Measurements from ENCODE around the gene ANO10.
"Not testable (repeated sequence)": the region's sequence is repeated elsewhere in the genome, so short reads cannot be mapped to it uniquely, and the experiment has no call there.

The ANO10 gene, protein sequence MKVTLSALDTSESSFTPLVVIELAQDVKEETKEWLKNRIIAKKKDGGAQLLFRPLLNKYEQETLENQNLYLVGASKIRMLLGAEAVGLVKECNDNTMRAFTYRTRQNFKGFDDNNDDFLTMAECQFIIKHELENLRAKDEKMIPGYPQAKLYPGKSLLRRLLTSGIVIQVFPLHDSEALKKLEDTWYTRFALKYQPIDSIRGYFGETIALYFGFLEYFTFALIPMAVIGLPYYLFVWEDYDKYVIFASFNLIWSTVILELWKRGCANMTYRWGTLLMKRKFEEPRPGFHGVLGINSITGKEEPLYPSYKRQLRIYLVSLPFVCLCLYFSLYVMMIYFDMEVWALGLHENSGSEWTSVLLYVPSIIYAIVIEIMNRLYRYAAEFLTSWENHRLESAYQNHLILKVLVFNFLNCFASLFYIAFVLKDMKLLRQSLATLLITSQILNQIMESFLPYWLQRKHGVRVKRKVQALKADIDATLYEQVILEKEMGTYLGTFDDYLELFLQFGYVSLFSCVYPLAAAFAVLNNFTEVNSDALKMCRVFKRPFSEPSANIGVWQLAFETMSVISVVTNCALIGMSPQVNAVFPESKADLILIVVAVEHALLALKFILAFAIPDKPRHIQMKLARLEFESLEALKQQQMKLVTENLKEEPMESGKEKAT

GRCh38 chr3:43621656-43622432 lies at the start of gene ANO10:
TSS of gene ANO10 (minus strand) at chr3:43622011. CDS start at chr3:43605852, 16,159 bp downstream.
- intact Hi-C loops (cut with DNase I): loop anchor here (2.0 kb wide), 1 partner anchor 69 kb away; the partner anchor contains the start of gene ABHD5
- DNase-seq: peak; percentile 96 to 100 (median 98)

DNA sequence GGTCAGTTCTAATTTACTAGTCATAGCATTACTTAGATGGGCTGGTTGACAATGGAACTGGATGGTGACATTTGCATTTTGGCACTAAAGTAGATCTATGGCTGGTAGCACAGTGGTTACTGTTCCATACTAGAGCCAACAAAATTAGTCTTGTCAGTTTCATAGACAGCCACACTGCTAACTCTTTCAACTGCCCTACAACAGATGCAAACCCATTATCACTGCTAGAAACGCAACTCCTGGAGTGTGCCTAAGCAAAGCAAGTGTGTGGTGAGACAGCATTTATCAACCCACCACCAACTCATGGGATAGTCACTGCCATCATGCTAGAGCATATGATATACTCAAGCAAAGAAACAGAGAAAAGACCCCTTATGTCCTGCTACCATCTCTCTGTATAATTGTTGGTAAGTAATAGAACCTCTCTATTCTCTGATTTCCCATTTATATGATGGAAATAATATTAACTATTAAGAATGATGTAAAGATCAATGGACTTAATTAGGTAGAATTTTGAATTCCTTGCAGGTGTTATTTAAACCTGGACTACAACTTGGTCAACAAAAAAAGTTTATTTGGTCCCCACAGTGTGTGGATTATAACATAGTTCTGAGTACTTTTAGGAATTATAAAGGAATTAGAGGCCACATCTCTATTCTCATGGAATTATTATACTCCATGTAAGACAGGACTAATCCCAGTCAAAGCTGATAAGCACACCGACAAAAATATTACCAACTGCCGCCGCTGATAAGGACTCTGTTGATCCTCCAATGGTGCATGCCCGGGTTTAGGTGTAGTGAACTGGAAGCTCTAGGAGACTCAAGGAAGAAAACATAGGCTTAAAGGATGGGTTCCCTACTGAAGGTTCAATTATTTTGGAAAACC lies 49.1 kb upstream of the ANO10 start:
- DNase-seq: no peak
- intact Hi-C loops (cut with DNase I): no loop called here

GRCh38 chr3:43665011-43665410 lies 43.2 kb upstream of the ANO10 start:
- intact Hi-C loops (cut with DNase I); DNase-seq: not testable (repeated sequence)

DNA sequence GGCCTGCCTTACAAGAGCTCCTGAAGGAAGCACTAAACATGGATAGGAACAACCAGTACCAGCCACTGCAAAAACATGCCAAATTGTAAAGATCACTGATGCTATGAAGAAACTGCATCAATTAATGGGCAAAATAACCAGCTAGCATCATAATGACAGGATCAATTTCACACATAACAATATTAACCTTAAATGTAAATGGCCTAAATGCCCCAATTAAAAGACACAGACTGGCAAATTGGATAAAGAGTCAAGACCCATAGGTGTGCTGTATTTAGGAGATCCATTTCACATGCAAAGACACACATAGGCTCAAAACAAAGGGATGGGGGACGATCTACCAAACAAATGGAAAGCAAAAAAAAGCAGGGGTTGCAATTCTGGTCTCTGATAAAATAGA lies 39.6 kb upstream of the ANO10 start:
- intact Hi-C loops (cut with DNase I); DNase-seq: not testable (repeated sequence)

DNA sequence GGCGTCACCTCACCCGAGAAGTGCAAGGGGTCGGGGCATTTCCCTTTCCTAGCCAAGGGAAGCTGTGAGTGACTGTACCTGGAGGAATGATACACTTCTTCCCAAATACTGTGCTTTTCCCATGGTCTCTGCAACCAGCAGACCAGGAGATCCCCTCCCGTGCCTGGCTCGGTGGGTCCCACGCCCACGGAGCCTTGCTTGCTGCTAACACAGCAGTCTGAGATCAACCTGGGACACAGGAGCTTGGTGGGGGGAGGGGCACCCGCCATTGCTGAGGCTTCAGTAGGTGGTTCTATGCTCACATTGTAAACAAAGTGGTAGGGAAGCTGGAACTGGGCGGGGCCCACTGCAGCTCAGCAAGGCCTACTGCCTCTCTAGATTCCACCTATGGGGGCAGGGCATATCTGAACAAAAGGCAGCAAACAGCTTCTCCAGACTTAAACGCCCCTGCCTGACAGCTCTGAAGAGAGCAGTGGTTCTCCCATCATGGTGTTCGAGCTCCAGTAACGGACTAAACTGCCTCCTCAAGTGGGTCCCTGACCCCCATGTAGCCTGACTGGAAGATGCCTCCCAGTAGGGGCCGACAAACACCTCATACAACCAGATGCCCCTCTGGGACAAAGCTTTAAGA lies 37.6 kb upstream of the ANO10 start:
- peak in 1 of 10 donors; percentile 46 for DNase-seq
- intact Hi-C loops (cut with DNase I): no loop called here

- peak in 1 of 10 donors; percentile 45 for DNase-seq
- intact Hi-C loops (cut with DNase I): not testable (repeated sequence)
Observed at GRCh38 chr3:43656390-43656789, 34.6 kb upstream of the ANO10 start.

DNA sequence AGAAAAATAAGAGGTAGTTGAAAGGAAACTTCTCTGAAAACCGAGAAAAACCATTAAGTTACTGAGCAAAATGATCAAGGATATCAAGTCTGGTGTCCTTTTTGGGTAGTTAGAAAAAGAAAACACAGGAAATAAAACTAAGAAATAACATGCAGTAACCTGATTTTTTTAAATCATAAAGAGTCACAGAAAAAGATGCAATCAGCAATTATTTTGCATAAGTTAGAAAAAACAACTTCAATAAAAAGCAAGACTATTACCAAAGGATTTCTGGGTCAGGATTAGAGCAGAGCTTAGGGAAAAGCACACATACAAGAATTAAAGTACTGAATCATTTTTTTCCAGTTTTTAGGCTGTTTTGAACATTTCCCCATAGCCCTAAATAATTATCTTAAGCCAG lies 28.5 kb upstream of the ANO10 start:
- DNase-seq: no peak
- intact Hi-C loops (cut with DNase I): no loop called here

GRCh38 chr3:43649365-43649968 lies 27.7 kb upstream of the ANO10 start:
- DNase-seq: peak in 1 of 10 donors; percentile 35

GRCh38 chr3:43648957-43649356 lies 27.1 kb upstream of the ANO10 start:
- intact Hi-C loops (cut with DNase I): no loop called here
- DNase-seq: no peak

More at GRCh38 chr3:43649365-43649968, 27.7 kb upstream of the ANO10 start:
- intact Hi-C loops (cut with DNase I): no loop called here

GRCh38 chr3:43647331-43648166 lies 25.7 kb upstream of the ANO10 start:
- no peak for DNase-seq
- intact Hi-C loops (cut with DNase I): no loop called here

- intact Hi-C loops (cut with DNase I): no loop called here
- no peak for DNase-seq
Observed at GRCh38 chr3:43644443-43644842, 22.6 kb upstream of the ANO10 start.

- intact Hi-C loops (cut with DNase I): no loop called here
- no peak for DNase-seq
Observed at GRCh38 chr3:43641306-43642114, 19.7 kb upstream of the ANO10 start.

DNA sequence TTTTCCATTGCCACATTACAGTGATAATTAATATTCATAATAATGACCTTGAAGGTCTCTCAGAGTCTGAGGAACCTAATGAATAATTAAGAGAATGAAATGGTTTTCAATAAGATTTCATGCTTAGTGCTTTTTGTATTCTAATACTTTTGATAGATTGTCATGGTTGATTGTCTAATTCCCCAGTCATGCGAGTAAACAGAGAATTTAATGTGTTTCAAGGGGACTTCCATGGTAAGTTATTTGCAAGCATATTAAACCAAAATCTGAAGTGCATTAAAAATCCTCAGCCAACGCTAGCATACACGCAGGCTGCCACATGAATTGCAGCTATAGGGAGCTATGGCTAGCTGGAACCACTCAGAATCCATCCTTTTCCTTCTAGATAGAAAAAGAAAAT lies 18.9 kb upstream of the ANO10 start:
- DNase-seq: no peak
- intact Hi-C loops (cut with DNase I): no loop called here

DNA sequence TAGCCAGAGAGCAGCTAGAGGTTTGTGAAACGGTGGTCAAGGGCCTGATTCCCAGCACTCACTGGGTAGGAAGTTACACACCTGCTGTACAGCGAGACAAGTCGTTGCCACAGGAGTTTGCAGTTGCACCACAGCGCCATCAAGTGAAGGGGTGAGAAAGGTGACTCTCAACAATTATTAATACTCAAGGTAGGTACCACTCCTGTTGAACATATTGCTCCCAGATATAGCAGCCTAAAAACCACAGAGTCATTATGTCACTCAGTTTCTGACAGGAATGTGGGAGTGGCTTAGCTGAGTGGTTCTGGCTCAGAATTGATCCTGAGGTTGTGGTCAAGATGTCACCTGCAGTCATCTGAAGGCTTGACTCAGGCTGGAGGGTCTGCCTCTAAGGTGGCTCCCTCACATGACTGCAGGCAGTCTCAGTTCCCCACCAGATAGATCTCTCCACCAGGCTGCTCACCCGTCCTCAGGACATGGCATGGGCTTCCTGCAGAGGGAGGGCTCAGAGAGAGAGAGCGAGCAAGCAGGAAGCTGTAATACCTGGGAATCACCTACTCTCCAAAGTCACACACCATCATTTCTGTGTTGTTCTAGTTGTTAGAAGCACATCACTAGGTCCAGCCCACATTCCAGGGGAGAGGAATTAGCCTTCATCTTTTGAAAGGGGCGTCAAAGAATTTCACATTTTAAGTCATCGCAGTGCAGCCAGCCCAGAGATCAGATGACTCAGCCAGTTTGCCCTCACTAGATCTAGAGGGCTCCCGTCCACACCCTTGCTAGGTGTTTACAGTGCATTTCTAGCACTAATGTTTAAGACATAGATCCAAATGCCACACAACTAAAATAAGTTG lies 17.0 kb upstream of the ANO10 start:
- intact Hi-C loops (cut with DNase I): no loop called here
- DNase-seq: no peak

DNA sequence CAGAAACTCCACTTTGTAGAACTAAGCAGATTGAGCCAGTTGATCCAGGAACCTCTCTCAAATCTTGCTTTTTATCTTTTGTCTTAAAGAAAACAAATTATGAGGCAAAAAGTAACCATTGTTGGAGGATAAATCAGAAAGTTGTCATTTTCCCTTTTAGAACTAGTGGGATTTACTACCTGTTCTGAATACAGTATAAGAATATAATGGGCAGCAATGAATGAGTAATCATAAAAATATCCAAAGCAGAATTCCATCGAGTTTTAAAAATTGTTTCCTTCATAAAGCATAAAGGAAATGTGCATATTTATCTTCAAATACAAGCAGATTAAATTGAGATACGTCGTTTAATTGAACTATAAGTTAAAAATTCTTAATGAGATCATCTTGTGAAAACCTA lies 15.9 kb upstream of the ANO10 start:
- no peak for DNase-seq
- intact Hi-C loops (cut with DNase I): no loop called here

GRCh38 chr3:43632986-43633385 lies 11.2 kb upstream of the ANO10 start:
- intact Hi-C loops (cut with DNase I): no loop called here
- no peak for DNase-seq

Measured in posterior cingulate gyrus (tissue), 11 donors.